GDM1 (cell line): ENCODE data around the gene EFCAB8.
A peak's percentile ranks its signal among the peaks of the same experiment; 100 is the strongest.
"Not testable (repeated sequence)": the region's sequence is repeated elsewhere in the genome, so short reads cannot be mapped to it uniquely, and the experiment has no call there.

Experiments
- DNase-seq: peaks from one replicate; lab custom pipeline; 2025; lab: John Stamatoyannopoulos, UW

Gene EFCAB8

DNA sequence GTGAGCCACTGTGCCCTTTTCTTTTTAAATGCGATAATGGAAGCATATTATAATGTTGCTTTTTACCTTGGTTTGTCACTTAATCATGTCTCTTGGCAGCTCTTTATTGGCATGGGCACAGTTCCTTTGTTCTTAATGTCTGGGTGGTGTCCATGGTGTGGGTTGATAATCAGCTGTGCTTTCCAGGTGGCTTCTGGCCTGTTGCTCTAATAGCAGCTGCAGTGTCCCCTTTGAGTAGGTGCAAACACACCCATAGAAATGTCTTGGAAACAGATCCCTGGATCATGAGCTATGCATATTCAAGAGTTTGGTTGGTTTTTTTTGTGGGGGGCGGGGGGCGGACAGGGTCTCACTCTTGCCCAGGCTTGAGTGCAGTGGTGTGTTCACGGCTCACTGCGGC, 29.9 kb downstream of the EFCAB8 start:
- no peak for DNase-seq

DNA sequence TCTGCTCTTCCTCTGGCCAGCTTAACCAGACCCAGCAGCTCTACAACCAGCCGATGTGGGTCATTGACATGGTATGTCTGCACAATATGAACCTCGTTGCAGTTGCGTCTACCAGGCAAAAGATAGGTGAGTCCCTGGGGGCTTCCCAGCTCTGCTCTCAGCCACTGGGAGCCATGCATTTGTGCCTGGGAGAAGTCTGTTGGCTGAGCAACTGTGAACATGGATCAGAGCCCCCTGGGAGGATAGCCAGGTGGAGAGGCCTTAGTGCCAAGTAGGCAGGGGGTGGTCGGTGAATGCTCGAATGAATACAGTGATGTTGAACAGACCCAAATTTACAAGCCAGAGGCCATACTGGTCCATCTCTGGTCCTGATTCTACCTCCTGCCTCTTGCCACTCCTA, 30.6 kb downstream of the EFCAB8 start:
- DNase-seq: no peak

DNA sequence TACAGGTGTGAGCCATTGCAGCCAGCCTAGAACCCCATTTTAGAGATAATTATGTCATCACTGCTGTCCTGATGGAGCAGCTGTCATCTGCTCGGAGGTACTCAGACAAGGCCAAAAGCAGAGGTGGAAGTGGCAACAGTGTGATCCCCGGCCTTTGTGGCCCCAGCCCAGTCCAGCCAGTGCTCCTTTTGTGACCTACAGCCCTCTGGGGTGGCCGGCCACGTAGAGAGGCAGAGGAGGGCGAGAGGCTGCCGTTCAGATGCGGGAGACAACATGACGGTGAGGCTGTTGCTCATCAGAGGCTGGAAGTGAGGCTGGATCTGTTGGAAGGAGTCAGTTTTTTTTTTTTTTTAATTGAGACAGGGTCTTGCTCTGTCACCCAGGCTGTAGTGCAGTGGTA, 32.8 kb downstream of the EFCAB8 start:
- no peak for DNase-seq

DNA sequence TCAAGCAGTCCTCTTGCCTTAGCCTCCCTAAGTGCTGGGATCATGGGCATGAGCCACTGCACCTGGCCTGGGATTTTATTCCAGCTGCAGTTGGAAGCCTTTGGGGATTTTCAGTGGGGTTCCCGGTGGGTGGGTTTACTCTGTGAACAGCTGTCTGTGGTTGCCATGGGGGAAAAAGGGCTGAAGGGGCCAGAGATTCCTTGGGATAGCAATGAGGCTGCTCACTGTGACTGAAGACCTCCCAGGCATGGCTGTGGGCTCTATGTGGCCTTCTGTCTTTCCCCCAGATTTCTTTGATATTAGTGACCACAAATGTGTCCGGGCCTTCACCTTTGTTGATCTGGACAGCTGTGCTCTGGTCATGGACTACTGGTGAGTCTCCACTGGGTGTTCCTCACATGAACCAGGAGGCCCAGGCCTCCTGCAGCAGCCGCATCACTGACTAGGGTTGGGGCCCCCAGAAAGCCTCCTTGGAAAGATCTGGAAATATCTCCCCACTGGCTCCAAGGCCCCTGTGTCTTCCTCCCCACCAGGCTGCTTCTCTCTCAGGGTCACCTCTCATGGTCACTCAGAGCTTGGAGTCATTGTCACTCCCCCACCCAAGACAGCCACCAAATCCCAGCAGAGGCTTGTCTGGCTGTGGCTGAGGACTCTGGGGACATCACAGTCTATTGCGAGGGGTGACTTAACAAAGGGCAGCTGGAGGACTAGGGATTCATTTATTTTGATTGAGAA, 33.4 kb downstream of the EFCAB8 start:
- DNase-seq: no peak

GRCh38 chr20:32893263-32894025, 34.7 kb downstream of the EFCAB8 start:
- no peak for DNase-seq

GRCh38 chr20:32894026-32894483, 35.3 kb downstream of the EFCAB8 start:
- no peak for DNase-seq

- DNase-seq: no peak
Observed at GRCh38 chr20:32894711-32895355, 36.1 kb downstream of the EFCAB8 start.

GRCh38 chr20:32896521-32897280, 38.0 kb downstream of the EFCAB8 start:
- DNase-seq: no peak

DNA sequence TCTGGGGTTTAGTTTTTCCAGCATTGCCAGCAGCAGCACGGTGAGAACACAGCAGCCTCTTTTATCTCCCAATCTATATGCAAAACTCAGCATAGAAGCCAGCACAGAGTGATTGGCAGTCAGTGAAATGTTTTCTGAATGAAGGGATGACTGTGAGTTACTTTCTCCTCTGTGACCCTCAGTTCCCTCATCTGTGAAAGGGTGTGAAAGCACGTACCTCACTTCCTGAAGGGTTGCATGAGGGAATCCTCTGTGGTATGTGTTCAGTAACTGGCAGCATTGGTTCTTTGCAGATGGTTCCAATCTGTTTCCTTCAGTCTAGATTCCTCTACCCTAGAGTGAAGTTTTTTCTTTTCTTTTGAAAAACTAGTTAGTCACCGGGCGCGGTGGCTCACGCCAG, 40.0 kb downstream of the EFCAB8 start:
- DNase-seq: no peak

- DNase-seq: peak; percentile 44
Observed at GRCh38 chr20:32902456-32903420, 44.0 kb downstream of the EFCAB8 start.

GRCh38 chr20:32903666-32904175, 45.0 kb downstream of the EFCAB8 start:
- DNase-seq: no peak

GRCh38 chr20:32904678-32905077, 46.0 kb downstream of the EFCAB8 start:
- not testable (repeated sequence) for DNase-seq

DNA sequence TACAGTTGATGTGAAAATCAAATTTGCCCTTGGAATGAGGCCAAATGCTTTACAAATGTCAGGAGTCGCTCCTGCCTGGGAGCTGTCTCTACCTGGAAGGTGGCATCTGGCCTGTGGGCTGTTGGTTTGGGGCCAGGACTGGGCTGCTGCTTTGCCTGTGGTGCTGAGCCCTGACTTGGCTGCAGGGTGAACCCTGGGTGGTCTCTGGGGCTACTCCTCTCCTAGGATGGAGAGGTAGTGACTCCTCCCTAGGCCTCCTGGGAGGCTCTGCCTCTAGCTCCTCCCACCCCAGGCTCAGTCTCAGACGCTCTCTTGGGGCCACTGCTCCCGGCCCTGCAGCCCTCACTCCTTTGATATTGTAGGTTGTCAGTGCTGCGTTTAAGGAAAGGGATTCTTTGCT, 47.5 kb downstream of the EFCAB8 start:
- no peak for DNase-seq

DNA sequence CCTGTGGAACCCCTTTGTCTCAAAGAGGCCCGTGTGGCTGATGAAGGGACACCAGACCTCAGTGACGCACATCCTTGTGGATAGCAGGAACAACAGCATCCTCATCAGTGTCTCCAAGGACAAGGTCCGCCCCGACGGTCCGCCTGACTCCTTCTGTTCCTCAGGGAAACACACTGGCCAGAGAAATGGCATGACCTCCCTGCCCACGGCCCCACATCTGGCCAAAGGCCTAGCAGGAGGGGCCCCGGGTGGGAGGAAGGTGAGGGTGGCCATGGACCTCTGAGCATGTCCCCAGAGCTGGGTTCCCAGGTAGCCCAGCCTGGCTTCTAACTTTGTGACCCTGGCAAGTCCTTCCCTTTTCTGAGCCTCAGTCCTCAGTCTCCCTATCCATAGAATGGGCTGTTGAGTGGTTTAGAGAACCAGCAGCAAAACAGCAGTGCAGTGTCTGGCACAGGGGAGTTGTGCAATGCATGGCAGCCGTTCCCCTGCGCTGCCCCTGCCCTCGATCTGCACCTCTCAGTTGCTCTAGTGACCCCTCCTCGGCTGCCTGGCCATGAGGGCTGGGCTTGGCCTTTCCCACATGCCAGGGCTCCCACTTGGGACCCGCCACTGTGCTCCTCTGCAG, 48.3 kb downstream of the EFCAB8 start:
- no peak for DNase-seq

DNA sequence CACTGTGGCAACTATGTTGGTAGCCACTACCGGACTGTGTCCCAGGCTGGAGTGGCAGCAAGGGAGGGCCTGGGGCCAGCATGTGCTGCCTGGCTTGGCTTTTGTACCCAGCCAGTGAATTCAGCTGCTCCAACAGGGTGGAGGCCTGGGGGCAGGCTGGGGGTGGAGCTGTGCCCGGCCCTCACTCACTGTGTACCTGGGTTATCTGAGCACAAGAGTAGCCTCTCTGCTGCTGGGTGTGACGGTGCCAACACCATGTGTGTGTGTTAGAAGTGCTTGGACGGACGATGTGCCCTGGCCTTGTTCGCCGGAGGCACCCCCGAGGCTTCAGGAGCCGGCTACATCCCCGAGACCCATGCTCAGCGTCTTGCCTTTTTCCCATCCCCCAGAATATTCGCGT, 49.2 kb downstream of the EFCAB8 start:
- DNase-seq: no peak

DNA sequence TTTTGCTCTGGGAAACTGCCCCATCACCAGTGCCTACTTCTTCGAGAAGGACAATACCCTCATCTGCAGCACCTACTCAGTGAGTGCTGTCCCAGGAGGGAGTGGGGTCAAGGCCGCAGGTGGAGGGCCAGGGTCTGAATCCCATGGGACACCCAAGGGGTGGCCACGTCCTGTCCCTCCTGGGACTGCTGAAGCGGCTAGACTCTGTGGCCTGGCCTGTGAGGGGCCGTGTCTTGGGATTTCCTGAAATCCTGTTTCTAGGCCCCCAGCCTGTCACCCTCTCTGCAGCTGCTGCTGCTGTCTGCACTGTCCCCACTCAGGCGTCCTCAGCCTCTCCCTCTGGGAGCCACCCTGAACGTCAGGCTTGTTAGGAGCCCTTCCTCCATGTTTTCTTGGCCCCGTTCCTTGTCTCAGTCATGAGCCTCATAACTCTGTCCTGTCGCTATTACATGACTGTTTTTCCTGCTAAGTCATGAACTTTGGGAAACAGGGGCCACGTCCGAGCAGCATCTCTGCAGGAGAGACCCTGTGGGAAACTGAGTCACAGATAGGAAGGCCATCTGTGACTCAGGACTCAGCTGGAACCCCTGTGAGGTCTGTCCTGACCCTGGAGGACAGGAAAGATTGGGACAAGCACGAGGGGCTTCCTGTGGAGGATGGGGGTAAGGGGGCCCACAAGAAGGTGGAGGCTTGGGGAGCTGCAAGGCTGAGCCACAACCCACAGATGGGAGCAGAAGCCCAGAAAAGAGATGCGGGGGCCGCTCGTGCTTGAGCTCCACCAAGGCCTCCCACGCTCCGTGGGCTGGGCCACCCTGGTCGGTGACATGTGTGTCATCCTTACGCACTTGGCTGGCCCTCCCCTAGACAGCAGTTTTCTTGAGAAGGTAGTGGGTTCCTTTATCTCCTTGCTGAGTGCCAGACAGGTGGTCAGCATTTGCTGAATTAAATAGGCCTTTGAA, 49.9 kb downstream of the EFCAB8 start:
- DNase-seq: no peak

DNA sequence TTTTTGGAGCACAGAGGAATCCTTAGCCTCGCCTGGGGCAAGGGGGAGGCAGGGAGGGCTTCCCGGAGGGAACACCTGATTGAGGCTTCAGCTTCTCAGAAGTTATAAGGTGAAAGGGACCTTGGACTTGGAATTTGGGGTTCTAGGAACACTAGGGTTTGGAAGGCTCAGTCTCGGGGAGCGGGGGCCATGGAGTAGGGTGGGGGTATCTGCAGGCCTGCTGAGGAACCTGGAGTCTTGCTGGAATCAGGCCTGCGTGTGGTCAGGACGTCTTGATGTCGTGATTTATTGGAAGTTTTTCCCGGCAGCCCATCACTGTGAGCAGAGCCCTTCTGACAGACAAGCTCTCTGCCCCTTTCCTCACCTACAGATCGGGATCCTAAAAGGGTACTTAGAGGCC, 50.7 kb downstream of the EFCAB8 start:
- DNase-seq: no peak

DNA sequence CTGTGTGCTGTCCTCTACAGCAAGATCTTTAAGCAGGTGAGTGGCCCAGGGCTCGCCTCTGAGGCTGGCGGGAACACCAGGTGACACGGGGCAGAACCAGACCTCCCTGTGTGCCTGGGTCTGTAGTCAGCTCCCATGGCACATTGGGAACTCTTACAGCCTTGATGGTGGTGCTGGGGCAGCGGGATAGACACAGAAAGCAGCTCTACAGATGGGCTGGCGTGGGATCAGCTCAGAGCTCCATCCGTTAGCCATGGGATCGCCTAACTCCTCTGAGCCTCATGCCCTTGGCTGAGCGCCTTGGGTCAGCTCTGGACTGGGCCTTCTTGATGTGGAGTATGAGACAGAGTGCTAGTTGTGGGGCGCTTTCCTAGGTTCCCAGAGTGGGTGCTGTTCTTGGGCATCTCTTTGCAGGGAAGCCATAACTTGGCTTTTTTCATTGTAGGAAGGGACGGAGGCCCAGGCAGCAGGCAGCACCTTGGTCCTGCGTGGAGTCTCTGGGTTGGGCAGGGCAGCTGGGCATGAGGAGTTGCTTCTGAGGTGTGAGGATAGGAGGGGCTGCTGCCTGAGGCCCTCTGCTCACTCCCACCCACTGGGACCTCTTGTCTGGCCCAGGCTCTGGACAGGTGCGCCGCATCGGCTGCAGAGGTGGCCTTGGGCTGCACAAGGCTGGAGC, 51.3 kb downstream of the EFCAB8 start:
- no peak for DNase-seq

GRCh38 chr20:32911355-32911754, 52.6 kb downstream of the EFCAB8 start:
- DNase-seq: no peak
